Skin epidermis (tissue), 12 donors: ENCODE data around the gene BCKDHB.

ENCODE experiments used
- H3K27ac ChIP-seq, 21 experiments: fragments of 200-600 bp; sonication (generic) in 11 of 21; one replicate each; pipeline ENCODE4 v1.5.0; 2020; ENCODE audit warnings: mild to moderate bottlenecking in 3 of 21, inconsistent platforms in 2 of 21, moderate library complexity in 2 of 21
- H3K4me3 ChIP-seq, 7 experiments: fragments of 200-600 bp; sonication (generic) in 2 of 7; one replicate each; pipeline ENCODE4 v1.5.0; 2020; ENCODE audit warnings: inconsistent platforms in 2 of 7, mild to moderate bottlenecking in 2 of 7, moderate library complexity in 1 of 7

Gene BCKDHB

DNA sequence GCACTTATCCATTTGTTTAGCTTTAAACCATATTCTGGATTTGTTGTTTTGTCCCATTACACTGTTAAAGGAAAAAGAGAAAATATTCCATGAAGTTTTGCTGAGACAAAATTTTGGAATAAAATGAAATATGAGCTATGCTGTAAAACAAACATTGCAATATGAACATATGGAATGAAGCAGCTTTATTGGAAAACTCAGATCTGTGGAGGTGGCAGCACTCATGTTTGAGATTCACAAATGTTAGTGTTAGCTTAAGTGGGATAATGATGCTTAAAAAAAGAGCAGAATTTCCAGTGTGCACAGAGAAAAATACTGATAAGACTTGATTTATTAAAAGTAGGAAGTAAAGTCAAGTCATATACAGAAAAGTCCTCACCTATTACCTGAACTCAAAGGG is 196.2 kb downstream of the BCKDHB start:
- H3K4me3 ChIP-seq = no peak overlapping the region
- no peak overlapping the region for H3K27ac ChIP-seq

GRCh38 chr6:80304014-80304413 is 197.5 kb downstream of the BCKDHB start:
- Histone ChIP-seq H3K4me3 (no peak overlapping the region), H3K27ac (no peak overlapping the region)

DNA sequence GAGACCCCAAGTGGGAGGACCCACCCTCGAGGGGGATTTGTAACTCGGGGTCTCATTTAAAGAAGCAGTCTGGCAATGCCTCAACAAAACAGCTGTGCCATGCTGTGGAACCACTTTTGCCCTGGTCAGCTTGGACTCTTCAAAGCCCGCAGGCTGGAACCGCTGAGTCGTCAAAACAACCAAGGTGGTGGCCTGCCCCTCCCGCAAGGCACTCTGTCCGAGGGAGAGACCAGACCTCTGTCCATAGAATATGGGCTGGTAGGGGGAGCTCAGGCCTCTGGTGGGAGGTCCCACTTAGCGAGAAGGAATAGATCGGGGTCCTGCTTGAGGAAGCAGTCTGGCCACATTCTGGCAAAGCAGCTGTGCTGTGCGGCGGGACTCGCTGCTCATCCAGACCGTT is 208.1 kb downstream of the BCKDHB start:
- no peak overlapping the region for H3K27ac ChIP-seq
- H3K4me3 ChIP-seq = no peak overlapping the region

DNA sequence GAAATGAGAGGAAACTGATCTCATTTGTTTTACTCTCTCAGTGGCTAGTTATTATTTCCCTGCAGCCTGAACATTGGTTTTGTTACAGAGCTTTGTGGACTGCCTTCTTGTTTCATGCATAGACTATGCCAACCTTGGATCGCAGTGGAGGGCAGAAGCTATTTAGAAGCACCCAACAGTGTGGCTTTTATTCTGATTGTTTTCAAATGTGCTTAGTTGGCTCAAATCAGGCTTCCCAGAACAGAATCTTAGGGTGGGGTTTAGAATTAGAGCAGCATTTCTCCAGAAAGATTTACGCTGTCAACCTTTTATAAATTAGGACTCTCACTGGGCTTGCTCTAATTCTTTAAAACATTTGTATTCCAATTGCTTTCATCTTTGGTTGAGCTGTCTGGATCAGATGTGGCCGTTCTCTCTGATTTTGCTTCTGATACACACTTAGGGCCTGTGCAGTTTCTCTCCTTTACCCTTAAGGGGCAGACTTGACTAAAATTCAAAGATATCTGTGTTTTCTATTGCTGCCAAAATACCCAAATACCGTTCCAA is 210.3 kb downstream of the BCKDHB start:
- H3K4me3 ChIP-seq = no peak overlapping the region
- H3K27ac ChIP-seq = peak overlapping the region in 4 of 21 experiments; percentile 9 to 27 (median 18)

GRCh38 chr6:80319196-80319595 is 212.7 kb downstream of the BCKDHB start:
- no peak overlapping the region for H3K27ac ChIP-seq
- H3K4me3 ChIP-seq = no peak overlapping the region

GRCh38 chr6:80321011-80321410 is 214.5 kb downstream of the BCKDHB start:
- Histone ChIP-seq H3K27ac (no peak overlapping the region), H3K4me3 (no peak overlapping the region)

- Histone ChIP-seq H3K4me3 (no peak overlapping the region), H3K27ac (no peak overlapping the region)
Observed at GRCh38 chr6:80325742-80326141, 219.3 kb downstream of the BCKDHB start.

DNA sequence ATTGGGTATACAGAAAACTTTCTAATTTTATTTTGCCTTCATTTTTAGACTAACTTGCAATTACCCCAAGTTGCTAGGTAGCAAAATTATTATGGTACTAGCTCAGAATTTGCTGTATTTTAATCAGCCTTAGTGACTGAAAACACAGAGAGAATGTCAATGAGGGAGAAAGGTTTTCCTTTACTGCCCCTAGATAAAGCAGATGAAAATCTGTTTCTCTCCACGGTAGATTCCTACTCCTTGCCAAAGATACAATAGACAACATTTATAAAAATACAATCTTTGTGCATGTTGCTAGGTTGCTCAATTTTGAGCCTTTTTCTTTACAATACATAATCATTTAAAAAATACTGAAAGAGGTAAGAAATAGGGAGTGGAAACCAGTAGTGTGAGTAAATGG is 222.2 kb downstream of the BCKDHB start:
- H3K27ac ChIP-seq = no peak overlapping the region
- H3K4me3 ChIP-seq = no peak overlapping the region

DNA sequence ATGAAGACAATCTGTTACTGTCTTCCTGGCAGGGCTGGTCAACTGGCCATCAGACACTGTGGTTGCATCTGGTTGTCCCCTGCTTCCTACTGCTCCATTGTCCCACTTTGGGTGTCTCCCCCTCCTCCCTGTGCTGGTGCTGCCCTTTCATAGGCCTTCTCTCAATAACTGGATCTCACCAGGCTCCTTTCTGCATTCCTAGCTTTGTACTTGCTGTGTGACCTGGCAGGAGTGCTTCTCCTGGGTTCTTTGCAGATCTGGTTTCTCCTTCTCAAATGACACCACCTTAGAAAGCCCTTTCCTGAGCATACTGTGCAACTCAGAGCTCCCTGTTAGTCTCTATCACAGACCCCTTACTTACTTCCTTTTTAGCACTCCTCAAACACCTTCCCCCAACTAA is 223.0 kb downstream of the BCKDHB start:
- no peak overlapping the region for H3K27ac ChIP-seq
- H3K4me3 ChIP-seq = no peak overlapping the region

DNA sequence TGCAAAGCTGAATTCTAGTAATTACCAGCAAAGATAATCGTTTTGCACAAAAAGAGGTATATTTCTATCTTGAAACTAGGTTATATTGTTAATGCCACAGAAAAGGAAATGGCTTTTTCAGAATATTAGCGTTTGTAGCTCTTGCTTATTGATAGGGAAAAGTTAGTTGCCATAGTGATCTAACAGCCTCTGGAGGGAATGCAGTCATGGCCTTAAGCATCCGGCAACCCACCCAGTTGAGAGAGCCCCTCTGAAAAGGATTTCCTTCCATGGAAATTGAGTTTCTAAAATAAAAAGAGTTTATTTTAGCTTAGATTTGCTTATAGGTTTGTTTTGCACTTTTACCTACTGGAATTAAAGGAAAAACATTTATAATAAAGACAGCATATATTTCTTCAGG is 224.5 kb downstream of the BCKDHB start:
- no peak overlapping the region for H3K4me3 ChIP-seq
- H3K27ac ChIP-seq = no peak overlapping the region

- Histone ChIP-seq H3K4me3 (no peak overlapping the region), H3K27ac (no peak overlapping the region)
Observed at GRCh38 chr6:80331522-80331921, 225.1 kb downstream of the BCKDHB start.

GRCh38 chr6:80331974-80332373 is 225.5 kb downstream of the BCKDHB start:
- no peak overlapping the region for H3K4me3 ChIP-seq
- H3K27ac ChIP-seq = no peak overlapping the region

DNA sequence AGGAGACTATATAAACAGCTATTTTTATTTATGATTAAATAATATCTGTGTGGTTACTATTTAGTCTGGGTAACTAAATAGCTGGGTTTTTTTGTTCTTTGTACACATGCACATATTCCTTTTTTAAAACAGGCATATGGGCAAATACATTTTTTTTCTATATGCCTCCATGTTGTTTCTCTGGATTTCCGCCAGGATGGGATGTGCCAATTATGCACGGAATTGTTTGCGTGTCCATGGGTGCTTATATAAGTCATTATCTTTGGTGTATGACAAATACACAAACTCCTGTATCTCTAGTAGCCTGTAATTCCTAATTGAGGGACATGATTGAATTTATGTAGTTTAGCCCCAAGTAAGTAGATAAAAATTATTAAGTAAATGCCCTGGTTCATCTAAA is 226.9 kb downstream of the BCKDHB start:
- Histone ChIP-seq H3K27ac (no peak overlapping the region), H3K4me3 (no peak overlapping the region)

GRCh38 chr6:80335121-80335531 is 228.7 kb downstream of the BCKDHB start:
- H3K27ac ChIP-seq = peak overlapping the region in 2 of 21 experiments; percentile 20 to 27
- H3K4me3 ChIP-seq = peak overlapping the region in 1 of 7 experiments; percentile 0

- Histone ChIP-seq H3K4me3 (no peak overlapping the region), H3K27ac (no peak overlapping the region)
Observed at GRCh38 chr6:80336911-80337310, 230.4 kb downstream of the BCKDHB start.

- Histone ChIP-seq H3K4me3 (no peak overlapping the region), H3K27ac (no peak overlapping the region)
Observed at GRCh38 chr6:80338201-80338836, 231.8 kb downstream of the BCKDHB start.

GRCh38 chr6:80339421-80339820 is 232.9 kb downstream of the BCKDHB start:
- Histone ChIP-seq H3K27ac (no peak overlapping the region), H3K4me3 (no peak overlapping the region)

DNA sequence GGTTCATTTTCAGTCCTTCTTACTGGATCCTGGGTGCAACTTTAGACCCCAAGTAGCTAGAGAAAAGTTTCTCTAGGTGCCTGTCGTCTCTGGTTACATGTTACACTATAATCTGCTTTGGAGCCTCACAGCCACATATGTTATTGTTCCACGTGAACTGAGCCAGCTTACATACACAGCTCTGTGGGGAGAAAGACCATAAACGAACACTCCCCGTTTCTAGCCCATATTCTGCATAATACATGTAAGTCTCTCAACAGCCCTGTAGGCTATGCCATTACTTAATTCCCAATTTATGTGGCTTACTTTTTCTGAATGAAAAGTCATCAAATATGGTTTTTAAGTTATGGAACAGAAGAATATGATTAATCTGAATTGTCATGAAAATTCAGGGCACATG is 233.8 kb downstream of the BCKDHB start:
- H3K4me3 ChIP-seq = no peak overlapping the region
- H3K27ac ChIP-seq = no peak overlapping the region

DNA sequence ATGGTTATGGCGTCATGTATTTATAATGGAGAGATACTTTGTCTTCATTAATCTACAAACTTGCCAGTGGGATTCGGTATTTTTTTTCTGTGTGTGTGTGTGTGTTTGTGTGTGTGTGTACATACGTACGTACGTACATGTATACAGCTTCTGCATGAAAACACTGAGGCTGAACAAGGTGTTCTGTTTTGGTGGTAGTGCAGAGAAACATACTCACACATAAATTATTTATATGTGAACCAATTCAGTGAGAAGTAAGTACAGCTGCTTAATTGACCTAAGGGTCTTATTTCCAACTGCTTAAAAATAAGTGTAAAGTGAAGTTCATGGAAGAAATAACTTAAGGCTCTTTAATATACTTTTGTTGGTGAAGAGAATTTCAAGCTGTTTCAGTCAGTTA is 234.2 kb downstream of the BCKDHB start:
- no peak overlapping the region for H3K27ac ChIP-seq
- H3K4me3 ChIP-seq = no peak overlapping the region

GRCh38 chr6:80341330-80341729 is 234.9 kb downstream of the BCKDHB start:
- Histone ChIP-seq H3K4me3 (no peak overlapping the region), H3K27ac (no peak overlapping the region)

GRCh38 chr6:80343511-80343910 is 237.0 kb downstream of the BCKDHB start:
- Histone ChIP-seq H3K4me3 (no peak overlapping the region), H3K27ac (no peak overlapping the region)

GRCh38 chr6:80347101-80347500 is 240.6 kb downstream of the BCKDHB start:
- Histone ChIP-seq H3K27ac (no peak overlapping the region), H3K4me3 (no peak overlapping the region)
